Gastroesophageal sphincter (tissue), 3 donors: Measurements from ENCODE around the gene GPATCH3.

Experiments used
- CTCF ChIP-seq, 4 experiments: fragments of 200-600 bp in 2 of 4; fragments of 450-650 bp in 2 of 4; sonication (generic) in 1 of 4; IDR thresholded peaks; one replicate each; pipeline ENCODE4 v1.5.1; 2017 to 2019; ENCODE audit warnings: antibody characterized with exemption in 4 of 4, mild to moderate bottlenecking in 2 of 4, moderate library complexity in 2 of 4
- EP300 ChIP-seq: sonication (generic); formaldehyde crosslinking; IDR thresholded peaks from one replicate; pipeline ENCODE4 v1.6.1; 2017; ENCODE audit warnings: antibody characterized with exemption, mild to moderate bottlenecking
- POLR2AphosphoS5 ChIP-seq: sonication (generic); formaldehyde crosslinking; IDR thresholded peaks from one replicate; pipeline ENCODE4 v1.6.1; 2017; ENCODE audit warnings: antibody characterized with exemption

- TF ChIP-seq POLR2AphosphoS5 (no peak), CTCF (IDR thresholded peaks at IDR 0.05) (no peak), EP300 (no peak)
These were observed 696 bp upstream of the GPATCH3 start for GRCh38 chr1:26900815-26901511.
